ENCODE data around the gene TPM3.
"Not testable (repeated sequence)": the region's sequence is repeated elsewhere in the genome, so short reads cannot be mapped to it uniquely, and the experiment has no call there.

The TPM3 gene

GRCh38 chr1:154159554-154159953, 32.3 kb downstream of the TPM3 start:
- no peak for DNase-seq

- DNase-seq = no peak
Observed at GRCh38 chr1:154158307-154159125, 33.4 kb downstream of the TPM3 start.

GRCh38 chr1:154157520-154158306, 34.2 kb downstream of the TPM3 start:
- DNase-seq = no peak

- no peak for DNase-seq
Observed at GRCh38 chr1:154155251-154155650, 36.6 kb downstream of the TPM3 start.

GRCh38 chr1:154154534-154155191, 37.2 kb downstream of the TPM3 start, which contains the start of gene NUP210L:
Gene NUP210L (minus strand): TSS chr1:154155073.
- no peak for DNase-seq

GRCh38 chr1:154154053-154154452, 37.8 kb downstream of the TPM3 start:
- no peak for DNase-seq

GRCh38 chr1:154151311-154151710, 40.6 kb downstream of the TPM3 start:
- DNase-seq = no peak

- DNase-seq = no peak
Observed at GRCh38 chr1:154148807-154149206, 43.1 kb downstream of the TPM3 start.

- DNase-seq = not testable (repeated sequence)
Observed at GRCh38 chr1:154147505-154147904, 44.4 kb downstream of the TPM3 start.

- DNase-seq = no peak
Observed at GRCh38 chr1:154145986-154146385, 45.9 kb downstream of the TPM3 start.

- no peak for DNase-seq
Observed at GRCh38 chr1:154142358-154142757, 49.5 kb downstream of the TPM3 start.

- no peak for DNase-seq
Observed at GRCh38 chr1:154141240-154141639, 50.7 kb downstream of the TPM3 start.

GRCh38 chr1:154137888-154138287, 54.0 kb downstream of the TPM3 start:
- no peak for DNase-seq

GRCh38 chr1:154133256-154133655, 58.6 kb downstream of the TPM3 start:
- no peak for DNase-seq

- no peak for DNase-seq
Observed at GRCh38 chr1:154129391-154129970, 62.4 kb downstream of the TPM3 start.

- DNase-seq = not testable (repeated sequence)
Observed at GRCh38 chr1:154123205-154123604, 68.7 kb downstream of the TPM3 start.

GRCh38 chr1:154117642-154118041, 74.3 kb downstream of the TPM3 start:
- DNase-seq = no peak

- no peak for DNase-seq
Observed at GRCh38 chr1:154115180-154115579, 76.7 kb downstream of the TPM3 start.
